ENCODE measurements around the gene C11orf52. TPM values are rescaled to one million over a fixed set of nuclear protein-coding genes. Genes with fewer than 3 reads are reported as not detected.
A peak's percentile ranks its signal among the peaks of the same experiment; 100 is the strongest.

The C11orf52 gene
- total RNA-seq (10 to 100 TPM in 4 of 6 donors, 1 to 10 TPM in 2; 9.3 to 18.5 (median 11.7) TPM), polyA plus RNA-seq (10 to 100 TPM; 19.4 to 23.3 TPM)

GRCh38 chr11:111918390-111919256, at the start of gene C11orf52:
Gene C11orf52 (plus strand): TSS chr11:111918913. CDS start chr11:111918973, 60 bp downstream.
- DNase-seq (peak; percentile 78 to 94 (median 92)), ATAC-seq (peak; percentile 89 to 94 (median 92)), FAIRE-seq (no peak)
- no peak for TF ChIP-seq CTCF (IDR thresholded peaks at IDR 0.05)
- peak within 1 kb of the TSS; percentile 6 to 47 (median 29) for H3K4me3 ChIP-seq
- H3K9me3 ChIP-seq: no peaks in the 10 kb centered on the region
- H3K4me1 ChIP-seq: peaks cover 19 to 31% (median 26%) of the 10 kb centered on the region in 3 donors
- H3K27ac ChIP-seq: peak within 1 kb of the TSS; percentile 71 to 94 (median 88)
- intact Hi-C loops (cut with DNase I): loop anchor here in 1 of 3 donors (5.0 kb wide), 1 partner anchor 41 kb away; the partner anchor contains the start of genes CFAP68 and FDXACB1
- H3K27me3 ChIP-seq: no peaks in the 10 kb centered on the region
- no peaks in the 10 kb centered on the region for H3K36me3 ChIP-seq
- 15 to 19% methylated on average over 19 of the region's 19 CpGs for WGBS, 2 donors

- intact Hi-C loops (cut with DNase I): loop anchor here in 1 of 3 donors (10.0 kb wide), 1 partner anchor 115 kb away; no protein-coding TSS in a partner anchor
Observed at GRCh38 chr11:111870113-111870512, 48.6 kb upstream of the C11orf52 start.

GRCh38 chr11:111870522-111870885, 48.2 kb upstream of the C11orf52 start:
- H3K4me3 ChIP-seq: peak overlapping the region; percentile 68 to 99 (median 98)
- peak in 3 of 4 donors; percentile 2 to 16 (median 3) for ATAC-seq

More at GRCh38 chr11:111870113-111870512, 48.6 kb upstream of the C11orf52 start:
- H3K4me1 ChIP-seq: peaks cover 0 to 13% (median 4%) of the 10 kb centered on the region in 3 donors
- no peaks in the 10 kb centered on the region for H3K9me3 ChIP-seq
- H3K4me3 ChIP-seq: peak overlapping the region in 2 of 4 donors; percentile 99
- no peak overlapping the region for H3K27ac ChIP-seq
- H3K27me3 ChIP-seq: no peaks in the 10 kb centered on the region
- WGBS, 2 donors: 80 to 84% methylated on average over 1 of the region's 1 CpG
- H3K36me3 ChIP-seq: peaks cover 0 to 10% (median 0%) of the 10 kb centered on the region in 3 donors
- TF ChIP-seq CTCF (IDR thresholded peaks at IDR 0.05): no peak
- ATAC-seq (no peak), DNase-seq (no peak), FAIRE-seq (no peak)

GRCh38 chr11:111870886-111871692, 47.6 kb upstream of the C11orf52 start, which contains the start of gene ALG9:
Gene ALG9 (minus strand): TSS chr11:111871581. CDS start chr11:111871482, 99 bp downstream.
- TF ChIP-seq CTCF (IDR thresholded peaks at IDR 0.05): peak in 1 of 4 donors; percentile 7
- no peaks in the 10 kb centered on the region for H3K27me3 ChIP-seq
- 0% methylated on average over 42 to 51 of the region's 51 CpGs for WGBS, 2 donors
- FAIRE-seq: no peak
- intact Hi-C loops (cut with DNase I): loop anchor here in 1 of 3 donors (10.0 kb wide), 1 partner anchor 114 kb away; no protein-coding TSS in a partner anchor
- peak; percentile 77 to 93 (median 86) for DNase-seq
- peak within 1 kb of the TSS; percentile 68 to 99 (median 98) for H3K4me3 ChIP-seq
- peaks cover 0 to 13% (median 4%) of the 10 kb centered on the region in 3 donors for H3K4me1 ChIP-seq
- peaks cover 0 to 8% (median 0%) of the 10 kb centered on the region in 3 donors for H3K36me3 ChIP-seq
- H3K9me3 ChIP-seq: no peaks in the 10 kb centered on the region
- H3K27ac ChIP-seq: peak within 1 kb of the TSS; percentile 71 to 93 (median 88)
- peak; percentile 89 to 95 (median 93) for ATAC-seq

More at GRCh38 chr11:111870522-111870885, 48.2 kb upstream of the C11orf52 start:
- Histone ChIP-seq H3K27me3 (no peaks in the 10 kb centered on the region), H3K36me3 (peaks cover 0 to 6% (median 0%) of the 10 kb centered on the region in 3 donors), H3K9me3 (no peaks in the 10 kb centered on the region), H3K27ac (peak overlapping the region; percentile 71 to 93 (median 88)), H3K4me1 (peaks cover 0 to 13% (median 4%) of the 10 kb centered on the region in 3 donors)
- TF ChIP-seq CTCF (IDR thresholded peaks at IDR 0.05): no peak
- no peak for FAIRE-seq
- intact Hi-C loops (cut with DNase I): loop anchor here in 1 of 3 donors (10.0 kb wide), 1 partner anchor 114 kb away; no protein-coding TSS in a partner anchor
- no peak for DNase-seq

Measured in pancreas (tissue), 10 donors.